ENCODE results near the gene RBFOX1. TPM values are rescaled to one million over a fixed set of nuclear protein-coding genes. Genes with fewer than 3 reads are reported as not detected.

RBFOX1 gene
- total RNA-seq, 1 donor from 2014 or later = not detected

DNA sequence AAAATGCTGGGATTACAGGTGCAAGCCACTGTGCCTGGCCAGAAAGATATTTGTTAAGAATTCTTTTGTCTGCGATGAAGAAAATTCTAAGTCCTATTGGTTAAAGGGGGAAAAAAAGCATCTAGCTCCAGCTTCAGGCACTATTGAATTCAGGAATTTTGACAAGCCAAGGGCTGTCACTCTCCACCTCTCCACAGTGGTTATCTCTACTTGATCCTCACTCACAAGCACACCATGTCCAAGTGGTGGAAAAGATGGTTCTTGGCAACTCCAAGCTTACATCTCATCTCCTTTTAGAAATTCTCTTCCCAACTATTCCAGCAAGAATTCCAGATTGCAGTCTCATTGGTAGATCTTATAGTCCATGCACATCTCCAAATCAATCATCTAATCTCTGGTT, 7.1 kb downstream of the RBFOX1 start:
- TF ChIP-seq CTCF (conservative IDR thresholded peaks at IDR 0.05; ENCODE audit: low read depth, low read length) = no peak
- H3K4me3 ChIP-seq (ENCODE audit: low read depth, low read length) = no peak overlapping the region
- no peak for DNase-seq (ENCODE audit: low read depth)

- DNase-seq (ENCODE audit: low read depth) = no peak
- TF ChIP-seq CTCF (conservative IDR thresholded peaks at IDR 0.05; ENCODE audit: low read depth, low read length) = no peak
- H3K4me3 ChIP-seq (ENCODE audit: low read depth, low read length) = no peak overlapping the region
Observed at GRCh38 chr16:7340938-7341337, 8.3 kb downstream of the RBFOX1 start.

GRCh38 chr16:7342598-7342997, 10.0 kb downstream of the RBFOX1 start:
- DNase-seq (ENCODE audit: low read depth) = no peak
- TF ChIP-seq CTCF (conservative IDR thresholded peaks at IDR 0.05; ENCODE audit: low read depth, low read length) = no peak
- no peak overlapping the region for H3K4me3 ChIP-seq (ENCODE audit: low read depth, low read length)

- no peak for TF ChIP-seq CTCF (conservative IDR thresholded peaks at IDR 0.05; ENCODE audit: low read depth, low read length)
- no peak overlapping the region for H3K4me3 ChIP-seq (ENCODE audit: low read depth, low read length)
- no peak for DNase-seq (ENCODE audit: low read depth)
Observed at GRCh38 chr16:7343243-7343642, 10.6 kb downstream of the RBFOX1 start.

DNA sequence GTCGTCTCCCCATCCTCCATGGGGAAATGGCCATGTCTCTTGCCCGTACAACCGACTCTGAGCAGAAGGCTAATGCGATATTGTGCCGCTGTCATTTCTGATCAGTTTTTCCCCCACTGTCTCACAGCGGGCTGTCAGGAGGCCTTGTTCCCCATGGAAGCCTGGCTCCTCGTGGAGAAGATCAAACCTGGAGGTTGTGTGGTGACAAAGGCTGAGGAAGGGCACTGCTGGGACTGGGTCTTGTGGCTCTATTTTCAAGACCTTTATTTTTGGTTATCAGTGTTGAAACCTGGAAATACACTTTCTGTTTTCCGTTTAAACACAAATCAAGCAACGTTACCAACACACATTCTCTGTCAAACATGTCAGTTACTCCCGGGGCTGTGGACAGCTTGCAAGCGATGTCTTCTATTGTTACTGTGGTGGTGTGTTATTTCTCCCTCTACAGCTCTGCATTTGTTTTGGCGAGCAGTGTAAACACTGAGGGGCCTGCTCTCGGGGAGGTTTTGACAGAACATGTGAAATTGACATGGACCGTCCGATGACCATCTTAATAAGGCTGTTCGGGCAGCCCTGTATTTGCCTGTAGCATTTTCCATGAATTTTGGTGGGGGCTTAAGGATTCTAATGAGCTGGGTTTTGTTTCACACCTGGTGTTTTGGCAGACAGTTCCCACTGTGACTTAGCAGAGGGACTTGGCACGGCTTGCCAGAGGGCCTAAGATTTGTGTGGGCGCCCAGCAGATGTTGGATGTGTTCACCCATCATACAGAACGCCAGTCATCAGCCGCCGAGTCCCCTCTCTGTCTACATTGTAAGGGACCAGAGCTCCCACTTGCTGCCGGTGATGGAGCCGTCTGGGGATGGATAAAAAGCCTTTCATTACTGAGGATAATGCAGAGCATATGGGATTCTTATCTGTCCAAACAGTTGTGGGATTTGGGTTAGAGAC, 12.5 kb downstream of the RBFOX1 start:
- no peak for DNase-seq (ENCODE audit: low read depth)
- no peak overlapping the region for H3K4me3 ChIP-seq (ENCODE audit: low read depth, low read length)
- no peak for TF ChIP-seq CTCF (conservative IDR thresholded peaks at IDR 0.05; ENCODE audit: low read depth, low read length)

GRCh38 chr16:7350806-7351205, 18.2 kb downstream of the RBFOX1 start:
- TF ChIP-seq CTCF (conservative IDR thresholded peaks at IDR 0.05; ENCODE audit: low read depth, low read length) = no peak
- no peak for DNase-seq (ENCODE audit: low read depth)
- no peak overlapping the region for H3K4me3 ChIP-seq (ENCODE audit: low read depth, low read length)

All from epithelial cell of proximal tubule (primary cell).